Measurements from ENCODE around the gene ESYT2.
A peak's percentile ranks its signal among the peaks of the same experiment; 100 is the strongest.

Gene ESYT2

DNA sequence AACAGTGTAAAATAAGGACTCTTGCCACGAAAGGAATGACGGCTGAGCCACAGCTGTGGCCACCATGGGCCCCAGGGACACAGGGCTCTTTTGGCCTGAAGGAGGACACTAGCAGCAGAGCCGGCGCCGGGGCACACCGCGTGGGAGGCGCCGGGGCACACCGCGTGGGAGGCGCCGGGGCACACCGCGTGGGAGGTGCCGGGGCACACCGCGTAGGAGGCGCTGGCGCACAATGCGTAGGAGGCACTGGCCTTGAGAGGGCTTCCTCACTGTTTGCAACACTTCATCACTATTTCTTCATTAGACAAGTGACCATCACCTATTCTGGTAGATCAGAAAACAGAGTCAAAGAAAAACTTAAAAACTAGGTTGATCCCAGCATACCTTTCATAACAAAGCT, 23.4 kb downstream of the ESYT2 start:
- no peak for DNase-seq

DNA sequence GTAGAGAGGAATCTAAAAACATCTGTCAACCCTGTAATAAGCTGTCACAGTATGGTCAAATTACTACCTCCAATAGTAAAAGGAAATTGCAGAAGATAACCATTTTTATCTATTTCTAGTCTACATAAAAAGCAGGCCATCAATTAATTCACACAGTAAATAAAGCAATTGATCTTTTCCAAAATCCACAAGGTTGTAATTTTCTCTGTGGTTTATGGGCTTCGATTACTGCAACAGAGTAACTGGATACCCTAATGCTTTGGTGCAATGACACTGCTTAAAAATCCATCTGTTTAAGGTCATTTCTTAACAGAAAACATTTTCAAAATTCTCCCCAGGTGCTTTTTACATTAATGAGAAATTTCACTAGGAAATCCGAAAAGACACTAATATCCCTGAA, 23.9 kb downstream of the ESYT2 start:
- DNase-seq, result no peak

DNA sequence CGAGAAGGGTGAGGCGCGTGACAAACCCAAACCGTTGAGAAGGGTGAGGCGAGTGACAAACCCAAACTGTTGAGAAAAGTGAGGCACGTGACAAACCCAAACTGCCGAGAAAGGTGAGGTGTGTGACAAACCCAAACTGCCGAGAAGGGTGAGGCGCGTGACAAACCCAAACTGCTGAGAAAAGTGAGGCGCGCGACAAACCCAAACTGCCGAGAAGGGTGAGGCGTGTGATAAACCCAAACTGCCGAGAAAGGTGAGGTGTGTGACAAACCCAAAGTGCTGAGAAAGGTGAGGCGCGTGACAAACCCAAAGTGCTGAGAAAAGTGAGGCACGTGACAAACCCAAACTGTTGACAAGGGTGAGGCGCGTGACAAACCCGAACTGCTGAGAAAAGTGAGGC, 25.0 kb downstream of the ESYT2 start:
- no peak for DNase-seq

DNA sequence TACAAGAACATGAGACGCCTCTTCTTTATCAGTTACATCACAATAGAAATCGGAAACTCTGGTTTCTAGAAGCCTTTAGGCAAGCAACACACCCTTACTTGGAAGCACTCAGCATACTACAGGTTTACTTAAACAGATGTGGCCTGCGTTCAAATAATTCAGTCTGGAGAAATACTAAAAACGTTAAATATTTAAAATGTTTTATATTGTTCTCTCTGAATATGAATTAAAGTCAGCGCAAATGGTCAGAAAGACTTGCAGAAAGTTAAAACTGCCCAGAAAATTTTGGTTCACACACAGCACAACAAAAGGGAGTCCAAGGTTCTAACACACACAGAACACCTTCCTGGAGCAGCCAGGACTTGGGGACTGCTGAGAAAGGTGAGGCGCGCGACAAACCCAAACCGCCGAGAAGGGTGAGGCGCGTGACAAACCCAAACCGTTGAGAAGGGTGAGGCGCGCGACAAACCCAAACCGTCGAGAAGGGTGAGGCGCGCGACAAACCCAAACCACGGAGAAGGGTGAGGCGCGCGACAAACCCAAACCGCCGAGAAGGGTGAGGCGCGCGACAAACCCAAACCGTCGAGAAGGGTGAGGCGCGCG, 25.8 kb downstream of the ESYT2 start:
- DNase-seq, result no peak

DNA sequence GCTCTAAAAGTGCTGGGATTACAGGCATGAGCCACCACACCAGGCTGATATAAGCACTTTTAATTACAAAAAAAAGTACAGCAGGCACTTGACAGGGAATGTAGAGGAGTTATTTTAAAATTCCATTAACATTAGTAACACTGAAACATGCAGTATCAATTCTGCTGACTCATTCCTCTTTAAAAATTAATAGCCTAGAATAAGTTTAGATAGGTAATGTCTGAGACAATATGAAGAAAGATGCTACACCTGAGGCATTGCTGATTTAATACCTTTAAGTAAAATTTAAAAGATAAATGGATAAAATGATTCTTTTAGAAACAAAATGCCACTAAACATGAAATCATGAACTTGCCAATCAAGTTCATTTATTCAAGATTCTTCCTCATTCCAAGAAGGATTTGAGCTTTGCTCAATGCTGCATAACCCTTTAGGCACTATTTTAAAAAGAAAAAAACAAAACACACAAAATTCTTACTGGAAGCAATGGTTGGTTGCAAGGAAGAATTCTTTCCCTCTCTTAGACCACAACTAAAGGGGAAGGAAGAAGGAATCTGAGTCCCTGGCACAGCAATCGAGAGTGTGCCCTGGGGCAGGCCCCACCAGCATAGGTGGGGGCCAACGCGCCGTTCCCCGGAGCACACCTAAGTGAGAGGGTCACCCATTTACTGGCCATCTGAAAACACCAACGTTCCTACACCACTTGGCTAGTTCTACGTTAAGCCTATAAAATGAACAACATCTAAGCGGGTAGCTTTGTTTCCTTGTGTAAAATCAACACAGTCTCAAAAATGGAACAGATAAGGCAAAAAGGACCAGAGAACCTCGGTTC, 26.6 kb downstream of the ESYT2 start:
- no peak for DNase-seq

DNA sequence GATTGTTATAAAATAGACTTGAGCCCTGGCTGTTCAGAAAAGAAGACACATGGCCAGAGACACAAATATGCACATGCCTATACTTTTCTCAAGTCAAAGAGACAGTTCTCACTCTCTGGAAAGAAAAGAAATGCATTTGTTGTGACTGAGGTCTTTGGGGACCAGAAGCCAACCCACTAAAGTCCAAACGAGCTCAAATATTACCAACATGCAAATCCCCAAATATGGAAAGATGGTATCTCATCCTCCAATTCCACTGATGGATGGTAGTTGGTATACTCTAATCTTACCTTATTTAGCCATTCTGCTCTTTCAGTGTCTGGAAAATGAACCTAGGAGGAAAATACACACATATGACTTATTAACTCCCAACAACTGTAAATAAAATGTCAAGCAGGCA, 30.6 kb downstream of the ESYT2 start:
- no peak for DNase-seq

DNA sequence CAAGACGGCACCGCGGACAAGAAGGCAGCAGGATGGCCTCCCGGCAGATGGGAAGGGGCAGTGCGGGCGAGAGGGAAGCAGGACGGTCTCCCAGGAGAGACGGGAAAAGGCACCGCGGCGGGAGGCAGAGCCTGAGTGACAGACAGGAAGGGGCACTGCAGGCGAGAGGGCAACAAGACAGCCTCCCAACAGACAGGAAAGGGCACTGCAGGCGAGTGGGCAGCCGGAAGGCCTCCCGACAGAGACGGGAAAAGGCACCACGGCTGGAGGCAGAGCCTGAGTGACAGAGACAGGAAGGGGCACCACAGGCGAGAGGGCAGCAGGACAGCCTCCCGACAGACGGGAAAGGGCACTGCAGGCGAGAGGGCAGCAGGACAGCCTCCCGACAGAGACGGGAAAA, 32.6 kb downstream of the ESYT2 start:
- no peak for DNase-seq

DNA sequence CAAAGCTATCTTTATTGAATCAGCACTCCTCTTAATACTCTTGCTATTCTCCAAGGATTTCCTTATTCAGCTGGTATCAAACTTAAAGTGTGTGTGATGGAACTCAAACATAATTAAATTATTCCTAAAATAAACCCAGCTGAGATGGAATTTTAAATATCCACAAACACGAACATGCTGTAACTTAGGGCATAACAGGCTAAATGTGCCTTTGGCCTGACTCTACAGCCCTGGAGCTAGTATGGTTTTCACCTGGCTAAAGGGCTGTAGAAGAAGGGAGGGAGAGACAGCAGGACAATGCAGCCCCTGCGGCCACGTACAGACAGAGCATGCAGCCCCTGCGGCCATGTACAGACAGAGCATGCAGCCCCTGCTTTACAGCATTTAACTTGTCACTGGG, 34.0 kb downstream of the ESYT2 start:
- no peak for DNase-seq

DNA sequence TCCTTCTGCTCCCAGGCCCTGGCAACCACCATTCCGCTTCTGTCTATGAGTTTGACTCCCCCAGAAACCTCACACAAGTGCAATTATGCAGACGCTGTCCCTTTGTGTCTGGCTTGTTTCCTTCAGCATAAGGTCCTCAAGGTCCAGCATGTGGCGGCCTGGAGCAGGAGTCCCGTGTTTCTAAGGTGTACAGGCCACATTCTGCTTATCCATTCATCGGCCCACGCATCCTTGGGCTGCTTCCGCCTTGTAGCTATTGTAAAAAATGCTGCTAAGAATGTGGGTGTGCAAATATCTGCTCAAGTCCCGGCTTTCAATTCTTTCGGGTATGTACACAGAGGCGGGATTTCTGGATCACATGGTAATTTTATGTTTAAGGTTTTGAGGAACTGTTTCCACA, 38.2 kb downstream of the ESYT2 start:
- DNase-seq, result no peak

DNA sequence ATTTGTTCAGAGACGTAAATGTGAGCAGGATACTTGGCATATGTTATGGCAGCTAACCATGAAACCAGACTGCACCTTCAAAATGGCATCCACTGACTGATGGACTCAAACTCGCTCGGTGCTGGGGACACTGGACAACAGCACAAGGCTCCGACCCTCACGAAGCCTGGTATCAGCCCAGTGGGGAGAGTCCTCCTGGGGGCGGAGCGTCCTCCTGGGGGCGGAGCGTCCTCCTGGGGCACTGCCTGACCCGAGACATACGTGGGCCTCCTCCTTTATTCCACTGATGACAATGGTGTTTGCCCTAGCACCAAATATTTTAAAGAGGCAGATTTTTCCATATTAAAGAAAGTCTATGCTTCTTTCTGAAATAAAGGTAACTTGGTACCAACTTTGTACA, 39.5 kb downstream of the ESYT2 start:
- no peak for DNase-seq

DNA sequence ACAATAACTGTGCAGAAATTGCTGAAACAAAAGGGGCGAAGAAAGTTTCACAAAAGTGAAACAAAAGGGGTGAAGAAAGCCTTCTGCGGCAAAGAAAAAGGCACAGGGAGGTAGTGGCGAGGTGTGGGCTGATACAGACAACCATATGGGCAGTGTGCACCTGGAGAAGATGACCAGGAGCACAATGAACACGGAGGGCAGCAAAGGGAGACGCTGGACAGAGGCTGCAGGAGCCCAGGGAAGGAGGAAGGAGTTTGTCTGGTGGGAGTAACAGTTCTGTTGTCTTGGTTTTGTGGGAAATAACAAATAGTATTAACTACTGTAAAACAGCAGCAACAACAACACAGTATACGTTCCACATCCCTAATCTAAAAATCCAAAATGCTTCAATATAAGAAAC, 42.4 kb downstream of the ESYT2 start:
- no peak for DNase-seq

DNA sequence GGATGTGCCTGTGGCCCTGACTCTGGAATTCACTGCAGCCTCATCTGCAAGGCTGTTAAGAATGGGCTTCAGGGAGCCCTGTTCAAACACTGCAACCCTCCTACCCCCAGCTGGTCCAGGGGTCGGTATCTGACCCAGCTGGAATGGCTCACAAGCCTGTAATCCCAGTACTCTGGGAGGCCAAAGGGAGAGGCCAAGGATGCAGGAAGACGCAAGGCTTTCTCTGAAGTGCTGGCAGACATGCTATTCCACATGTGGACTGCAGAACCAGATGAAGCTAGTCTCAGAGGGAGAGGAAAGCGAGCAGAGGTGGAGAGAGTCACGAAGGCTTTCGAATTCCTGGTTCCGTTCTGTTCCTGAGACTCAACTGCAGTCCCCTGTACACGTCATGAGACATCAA, 45.0 kb downstream of the ESYT2 start:
- no peak for DNase-seq

DNA sequence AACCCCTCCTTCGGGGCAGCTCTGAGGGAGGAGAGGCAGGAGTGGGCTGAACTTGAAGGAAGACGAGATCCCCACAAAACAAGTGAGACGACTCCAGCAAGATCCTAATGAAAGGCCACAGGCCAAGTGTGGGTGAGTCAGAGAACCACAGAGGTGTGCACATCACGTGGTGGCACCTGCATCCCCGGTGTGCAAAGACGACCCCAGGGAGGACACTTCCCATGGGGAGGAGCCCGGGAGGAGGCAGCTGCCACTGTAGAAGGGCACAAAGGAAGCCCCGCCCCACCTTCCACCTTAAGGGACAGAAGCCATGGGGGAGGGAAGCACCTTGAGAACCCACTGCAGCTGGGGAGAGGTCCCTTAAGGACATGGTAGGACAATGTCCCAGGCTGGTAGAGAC, 45.7 kb downstream of the ESYT2 start:
- DNase-seq, result no peak

DNA sequence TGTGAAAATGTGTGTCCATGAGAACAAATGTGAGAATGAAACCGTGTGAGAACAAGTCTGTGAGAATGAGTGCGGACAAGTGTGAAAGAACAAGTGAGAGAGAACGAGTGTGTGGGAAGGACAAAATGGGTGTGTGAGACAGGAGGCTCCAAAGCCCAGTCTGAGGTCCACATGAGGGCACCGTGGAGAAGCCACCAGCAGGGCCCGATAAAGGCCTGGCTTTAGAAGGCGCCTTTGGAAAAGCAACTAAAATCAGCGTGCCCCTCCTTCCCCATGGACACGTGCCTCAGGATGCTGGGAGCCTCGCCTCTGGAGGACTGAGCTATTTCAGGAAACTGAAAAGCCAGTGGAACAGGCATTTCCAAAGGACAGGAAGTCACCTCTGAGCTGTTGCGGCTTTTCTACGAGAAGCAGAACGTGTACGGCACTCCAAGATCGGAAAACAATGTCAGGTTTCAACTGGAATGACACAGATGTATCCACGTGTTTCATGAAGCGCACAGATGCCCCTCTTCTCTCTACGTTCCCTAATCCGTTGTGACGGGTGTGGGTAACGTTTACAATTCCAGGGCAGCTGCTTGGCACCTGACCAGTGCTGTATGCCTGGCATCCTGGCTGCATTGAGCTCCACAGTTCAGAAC, 46.4 kb downstream of the ESYT2 start:
- DNase-seq, result peak in 1 of 51 donors; percentile 4

DNA sequence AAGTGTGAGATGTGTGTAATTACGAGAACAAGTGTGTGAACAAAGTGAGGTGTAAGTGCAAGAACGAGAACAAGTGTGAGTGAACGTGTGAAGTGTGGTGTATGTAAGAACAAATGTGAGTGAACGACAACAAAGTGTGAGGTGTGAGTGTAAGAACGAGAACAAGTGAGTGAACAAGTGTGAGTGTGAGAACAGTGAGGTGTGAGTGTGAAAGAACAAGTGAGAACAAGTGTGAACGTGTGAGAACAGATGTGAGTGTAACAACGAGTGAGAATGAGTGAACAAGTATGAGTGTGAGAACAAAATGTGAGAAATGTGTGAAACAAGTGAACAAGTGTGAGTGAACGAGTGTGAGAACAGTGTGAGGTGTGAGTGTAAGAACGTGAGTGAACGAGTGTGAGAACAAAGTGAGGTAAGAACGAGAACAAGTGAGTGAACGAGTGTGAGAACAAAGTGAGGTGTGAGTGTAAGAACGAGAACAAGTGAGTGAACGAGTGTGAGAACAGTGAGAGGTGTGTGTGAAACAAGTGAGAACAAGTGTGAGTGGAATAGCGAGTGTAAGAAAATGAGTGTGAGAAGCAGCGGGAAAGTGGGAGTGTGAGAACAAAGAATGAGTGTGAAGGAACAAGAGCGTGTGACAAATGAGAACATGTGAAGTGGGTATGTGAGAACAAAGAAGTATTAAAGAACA, 47.2 kb downstream of the ESYT2 start:
- no peak for DNase-seq

DNA sequence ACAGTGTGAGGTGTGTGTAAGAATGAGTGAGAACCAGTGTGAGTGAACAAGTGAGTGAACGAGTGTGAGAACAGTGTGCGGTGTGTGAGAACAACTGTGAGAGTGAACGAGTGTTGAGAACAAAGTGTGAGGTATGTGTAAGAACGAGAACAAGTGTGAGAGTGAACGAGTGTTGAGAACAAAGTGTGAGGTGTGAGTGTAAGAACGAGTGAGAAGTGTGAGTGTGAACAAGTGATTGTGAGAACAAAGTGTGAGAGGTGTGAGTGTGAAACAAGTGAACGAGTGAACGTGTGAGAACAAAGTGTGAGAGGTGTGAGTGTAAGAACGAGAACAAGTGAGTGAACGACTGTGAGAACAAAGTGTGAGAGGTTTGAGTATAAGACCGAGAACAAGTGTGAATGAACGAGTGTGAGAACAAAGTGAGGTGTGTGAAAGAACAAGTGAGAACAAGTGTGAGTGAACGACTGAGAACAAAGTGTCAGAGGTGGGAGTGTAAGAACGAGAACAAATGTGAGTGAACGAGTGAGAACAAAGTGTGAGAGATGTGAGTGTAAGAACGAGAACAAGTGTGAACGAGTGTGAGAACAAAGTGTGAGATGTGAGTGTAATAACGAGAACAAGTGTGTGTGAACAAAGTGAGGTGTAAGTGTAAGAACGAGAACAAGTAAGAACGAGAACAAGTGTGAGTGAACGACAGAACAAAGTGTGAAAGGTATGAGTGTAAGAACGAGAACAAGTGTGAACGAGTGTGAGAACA, 47.9 kb downstream of the ESYT2 start:
- no peak for DNase-seq

DNA sequence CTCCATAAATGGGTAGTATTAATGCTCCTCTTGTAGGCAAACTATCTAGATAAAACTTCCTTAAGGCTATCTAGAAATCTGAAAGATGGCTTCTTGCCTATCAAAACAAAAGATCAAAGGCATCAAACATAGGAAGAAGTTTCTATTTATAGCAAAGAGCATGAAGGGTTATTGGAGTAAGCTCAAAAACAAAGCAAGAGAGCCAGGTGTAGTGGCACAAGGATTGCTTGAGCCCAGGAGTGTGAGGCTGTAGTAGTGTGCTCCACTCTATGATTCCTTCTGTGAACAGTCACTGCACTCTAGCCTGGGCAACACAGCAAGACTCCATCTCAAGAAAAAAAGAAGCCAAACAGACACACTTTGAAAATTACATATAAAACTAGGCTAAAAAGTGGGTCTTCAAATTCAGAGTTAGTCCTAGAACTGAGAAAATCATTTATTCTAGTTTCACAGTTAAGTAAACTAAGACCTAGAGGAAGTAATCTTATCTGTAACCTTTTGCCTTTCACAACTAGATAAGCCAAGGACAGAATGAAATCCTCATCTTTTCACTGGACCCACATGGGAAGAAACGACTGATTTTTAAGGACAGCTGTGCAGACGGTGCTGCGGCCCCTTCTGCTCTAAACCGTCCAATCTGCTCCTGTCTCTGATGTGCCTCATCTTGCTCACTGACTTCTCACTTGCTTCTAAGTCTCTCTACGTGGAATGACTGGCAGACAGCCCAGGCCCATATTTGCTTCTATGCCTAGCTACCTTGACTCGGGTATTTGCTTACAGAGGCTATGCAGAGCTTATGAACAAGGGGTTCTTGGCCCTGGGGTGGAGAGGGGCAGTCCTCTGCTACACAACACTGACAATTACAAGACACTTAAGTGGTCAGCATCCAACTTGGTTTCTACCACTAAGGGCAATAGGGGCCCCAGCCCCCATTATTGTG, 50.0 kb downstream of the ESYT2 start:
- DNase-seq, result no peak

DNA sequence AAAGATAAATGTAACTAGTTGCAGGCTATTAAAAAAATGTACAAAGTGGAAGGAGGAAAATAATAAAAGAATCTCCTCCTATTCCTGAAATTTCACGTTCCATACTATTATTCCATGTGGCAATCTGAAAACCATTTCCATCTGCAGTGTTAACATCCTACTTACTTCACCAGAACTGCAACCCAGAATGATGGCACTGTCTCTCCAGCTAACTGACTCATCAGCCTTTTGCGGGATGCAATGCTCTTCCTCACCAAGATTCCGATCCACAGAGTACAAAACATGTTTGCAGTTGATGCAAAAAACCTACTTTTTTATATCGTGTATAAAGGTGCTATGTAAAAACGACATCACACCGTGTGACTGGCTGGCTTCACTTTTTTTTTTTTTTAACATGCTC, 50.8 kb downstream of the ESYT2 start:
- DNase-seq, result no peak

DNA sequence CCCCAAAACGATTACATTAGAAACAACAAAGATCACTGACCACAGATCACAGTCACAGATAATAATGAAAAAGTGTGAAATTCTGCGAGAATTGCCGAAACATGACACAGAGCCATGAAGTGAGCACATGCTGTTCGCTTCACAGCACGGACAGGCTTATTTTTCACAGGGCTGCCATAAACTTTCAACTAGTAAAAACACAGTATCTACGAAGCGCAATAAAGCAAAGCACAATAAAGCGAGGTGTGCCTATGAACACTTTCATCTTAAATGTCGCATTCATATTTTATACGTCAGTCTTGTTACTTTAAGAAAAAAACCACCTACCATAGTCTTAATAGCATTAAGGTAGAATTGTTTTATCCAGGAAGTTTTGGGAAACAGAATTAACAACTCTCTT, 51.5 kb downstream of the ESYT2 start:
- DNase-seq, result no peak

DNA sequence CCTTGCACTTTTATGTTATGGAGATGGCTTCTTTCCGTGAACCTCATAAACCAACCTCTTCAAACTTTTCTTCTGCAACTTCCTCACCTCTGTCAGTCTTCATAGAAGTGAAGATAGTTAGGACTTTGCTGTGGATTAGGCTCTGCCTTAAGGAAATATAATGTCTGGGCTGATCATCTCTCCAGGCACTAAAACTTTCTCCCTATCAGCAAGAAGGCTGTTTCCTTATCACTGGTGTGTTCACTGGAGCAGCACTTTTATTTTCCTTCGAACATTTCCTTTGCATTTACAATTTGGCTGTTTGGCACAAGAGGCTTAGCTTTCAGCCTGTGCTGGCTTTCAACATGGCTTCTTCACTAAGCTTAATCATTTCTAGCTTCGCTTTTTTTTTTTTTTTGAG, 52.8 kb downstream of the ESYT2 start:
- DNase-seq, result no peak

DNA sequence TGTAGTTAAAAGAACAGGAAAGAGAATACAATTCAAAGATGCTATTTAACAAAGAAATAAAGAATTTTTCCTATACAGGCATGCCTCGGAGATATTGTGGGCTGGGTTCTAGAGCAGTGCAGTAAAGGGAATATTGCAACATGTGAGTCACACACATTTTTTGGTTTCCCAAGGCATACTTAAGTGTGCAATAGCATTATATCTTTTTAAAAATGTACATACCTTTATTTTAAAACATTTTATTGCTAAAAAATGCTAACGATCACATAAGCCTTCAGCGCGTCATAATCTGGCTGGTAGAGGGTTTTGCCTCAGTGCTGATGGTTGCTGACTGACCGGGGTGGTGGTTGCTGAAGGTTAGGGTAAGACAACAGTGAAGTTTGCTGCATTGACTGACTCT, 54.4 kb downstream of the ESYT2 start:
- DNase-seq, result no peak
